GM12878 (cell line): ENCODE data around the gene HS6ST3. TPM values are rescaled to one million over a fixed set of nuclear protein-coding genes. Genes with fewer than 3 reads are reported as not detected.

ENCODE experiments used
- ATAC-seq: fragments of 200-7000 bp; cut with Tn5 transposase; 3 replicates; pipeline ENCODE4 v1.9.1; 2020; ENCODE audit warnings: mild to moderate bottlenecking, moderate library complexity
- BruUV-seq: library from RNA; stranded (reverse); fragments of 400-500 nt; replicated peaks from 2 replicates; lab custom pipeline; 2021; lab: Mats Ljungman, UMichigan
- CTCF ChIA-PET: fragments of 300-600 bp; sonication (Branson Sonifier 250); formaldehyde crosslinking; extraction: SDS; loops from one replicate; lab custom pipeline; 2021; ENCODE audit warnings: inconsistent platforms; lab: Yijun Ruan, JAX
- POLR2A ChIA-PET: fragments of 350-600 bp; formaldehyde crosslinking; extraction: SDS; loops from one replicate; lab custom pipeline; 2021; ENCODE audit warnings: inconsistent platforms; lab: Charles Lee
- RAD21 ChIA-PET: fragments of 300-600 bp; sonication (Branson Sonifier 250); formaldehyde crosslinking; loops from one replicate; lab custom pipeline; 2023; ENCODE audit warnings: antibody characterized with exemption; ENCODE audit not compliant: unreplicated experiment; lab: Charles Lee
- SMC1A ChIA-PET: fragments of 300-600 bp; sonication (Branson Sonifier 250); formaldehyde crosslinking; loops from one replicate; lab custom pipeline; 2023; ENCODE audit not compliant: unreplicated experiment, uncharacterized antibody; lab: Charles Lee
- DNase-seq: peaks from one replicate; pipeline ENCODE4 v3.0.0-alpha.2; 2011; ENCODE audit warnings: low read depth, low spot score
- FAIRE-seq: peaks from 3 replicates; lab custom pipeline; 2011; peaks lifted over from hg19 to GRCh38; lab: Jason Lieb, UNC
- H2AFZ ChIP-seq: 2 replicates; pipeline ENCODE4 v1.6.0; 2011; ENCODE audit warnings: low read depth, low read length, control low read depth; ENCODE audit not compliant: control insufficient read depth
- H3K27ac ChIP-seq: 2 replicates; pipeline ENCODE4 v1.5.1; 2011; ENCODE audit warnings: control low read depth; ENCODE audit not compliant: control insufficient read depth, insufficient read depth
- H3K27me3 ChIP-seq, 2 experiments: replicated peaks in 1 of 2; 2 replicates each; pipeline versions ENCODE4 v1.6.0 to v1.6.1; 2011; ENCODE audit warnings: low read length in 1 of 2; ENCODE audit not compliant: control insufficient read depth in 2 of 2, insufficient read depth in 2 of 2
- H3K36me3 ChIP-seq, 2 experiments: 2 replicates each; pipeline ENCODE4 v1.5.1; 2011; ENCODE audit warnings: low read length in 1 of 2; ENCODE audit not compliant: control insufficient read depth in 2 of 2, insufficient read depth in 2 of 2
- H3K4me1 ChIP-seq: 2 replicates; pipeline ENCODE4 v1.6.1; 2011; ENCODE audit warnings: mild to moderate bottlenecking, low read length, moderate library complexity, mixed read lengths; ENCODE audit not compliant: control insufficient read depth, insufficient read depth
- H3K4me2 ChIP-seq: 2 replicates; pipeline ENCODE4 v1.6.0; 2011; ENCODE audit warnings: control low read depth; ENCODE audit not compliant: control insufficient read depth, insufficient read depth
- H3K4me3 ChIP-seq: fragments of 200-600 bp; sonication (generic); 2 replicates; pipeline ENCODE4 v1.5.1; 2016
- H3K79me2 ChIP-seq: 2 replicates; pipeline ENCODE4 v1.6.0; 2011; ENCODE audit warnings: low read length; ENCODE audit not compliant: control insufficient read depth, insufficient read depth
- H3K9ac ChIP-seq: 2 replicates; pipeline ENCODE4 v1.8.0; 2011; ENCODE audit warnings: low read length, control low read depth, mixed read lengths; ENCODE audit not compliant: control insufficient read depth, insufficient read depth
- H3K9me3 ChIP-seq: replicated peaks from 3 replicates; pipeline ENCODE4 v1.5.1; 2011; ENCODE audit warnings: mild to moderate bottlenecking, low read length; ENCODE audit not compliant: control insufficient read depth, insufficient read depth
- H4K20me1 ChIP-seq: 2 replicates; pipeline ENCODE4 v1.6.0; 2011; ENCODE audit not compliant: control insufficient read depth, insufficient read depth
- KAT2A ChIP-seq: conservative IDR thresholded peaks from 2 replicates; pipeline ENCODE4 v1.6.1; 2011; ENCODE audit warnings: low read depth, low read length; ENCODE audit not compliant: control insufficient read depth
- MYC ChIP-seq: IDR thresholded peaks from 2 replicates; pipeline ENCODE4 v1.6.1; 2011; ENCODE audit warnings: mild to moderate bottlenecking, low read length, moderate library complexity, inconsistent platforms; ENCODE audit not compliant: insufficient read depth, insufficient replicate concordance, insufficient read length, severe bottlenecking
- RFX5 ChIP-seq: IDR thresholded peaks from 2 replicates; pipeline ENCODE4 v1.6.1; 2011; ENCODE audit warnings: low read depth, low read length, improper control_type of control experiment
- SMARCA5 ChIP-seq: fragments of 450-650 bp; IDR thresholded peaks from 2 replicates; pipeline ENCODE4 v1.6.1; 2017; ENCODE audit warnings: mild to moderate bottlenecking
- SREBF1 ChIP-seq: IDR thresholded peaks from 2 replicates; pipeline ENCODE4 v1.6.1; 2012; ENCODE audit warnings: mild to moderate bottlenecking, low read length
- SUZ12 ChIP-seq: fragments of 200-600 bp; sonication (generic); IDR thresholded peaks from one replicate; pipeline ENCODE4 v1.6.1; 2018; ENCODE audit warnings: antibody characterized with exemption, mild to moderate bottlenecking; ENCODE audit not compliant: unreplicated experiment
- TCF12 ChIP-seq: IDR thresholded peaks from 2 replicates; pipeline ENCODE4 v1.6.1; 2011; ENCODE audit warnings: low read depth, mild to moderate bottlenecking, low read length
- USF1 ChIP-seq: IDR thresholded peaks from 2 replicates; pipeline ENCODE4 v1.6.1; 2011; ENCODE audit warnings: borderline replicate concordance, low read depth, mild to moderate bottlenecking, moderate library complexity, mixed read lengths, low read length; ENCODE audit not compliant: insufficient read depth; ENCODE audit errors: extremely low read length
- ZBTB40 ChIP-seq: fragments of 450-650 bp; IDR thresholded peaks from 2 replicates; pipeline ENCODE4 v1.6.1; 2016; ENCODE audit warnings: mild to moderate bottlenecking, moderate library complexity, borderline replicate concordance
- WGBS: methylation state at CpG from one replicate; pipeline ENCODE4 v1.1.6; 2016; ENCODE audit warnings: low lambda C conversion rate; ENCODE audit not compliant: insufficient replicate concordance, insufficient coverage; ENCODE audit errors: missing lambda C conversion rate; 5-methylcytosine and 5-hydroxymethylcytosine counted together
- in situ Hi-C: fragments of 300-500 bp; cut with MboI; formaldehyde crosslinking; loops from 9 replicates; pipeline ENCODE4 v1.14.3; 2018; ENCODE audit warnings: mixed read lengths
- intact Hi-C: fragments of 100-400 bp; cut with micrococcal nuclease; formaldehyde crosslinking; loops from one replicate; pipeline ENCODE4 v1.14.2; 2022; ENCODE audit not compliant: unreplicated experiment
- polyA plus RNA-seq, 11 experiments: library from polyadenylated mRNA; depleted of rRNA in 4 of 11; unstranded in 6 of 11; stranded (reverse) in 5 of 11; fragments of >200 nt; fragmentation: Nextera tagmentation in 4 of 11; fragmentation: Illumina TruSeq in 1 of 11; extraction: Ambion mirVana in 4 of 11; extraction: Trizol in 1 of 11; gene quantifications; 1 replicate in 1 of 11; 2 replicates in 10 of 11; pipeline versions ENCODE4 v1.2.1 to v1.2.3, GENCODE V29; 2011 to 2016; ENCODE audit warnings: inconsistent platforms in 2 of 11, missing spikeins in 2 of 11, low read depth in 1 of 11
- total RNA-seq, 4 experiments: library from RNA; depleted of rRNA in 3 of 4; stranded (reverse); fragments of >200 nt in 3 of 4; fragmentation: Illumina TruSeq in 1 of 4; extraction: Trizol in 1 of 4; gene quantifications; 2 replicates each; pipeline versions ENCODE4 v1.2.1 to v1.2.3, GENCODE V29; 2013 to 2021

The HS6ST3 gene
- total and polyA plus RNA-seq, 10 of the 15 experiments (the other 5 are each of a cell fraction or from before 2014, with no cell fraction given), result under 0.01 to 2.9 TPM; not detected in 8

- WGBS, result 44% methylated on average over 1 of the region's 1 CpG
- Histone ChIP-seq H3K36me3 (no peaks in the 10 kb centered on the region), H3K27me3 (no peaks in the 10 kb centered on the region), H3K9me3 (no peaks in the 10 kb centered on the region), H3K4me1 (no peaks in the 10 kb centered on the region), H3K4me3 (no peak overlapping the region), H3K9ac (no peak overlapping the region), H3K79me2 (no peaks in the 10 kb centered on the region), H2AFZ (no peak overlapping the region), H4K20me1 (no peaks in the 10 kb centered on the region), H3K4me2 (no peak overlapping the region), H3K27ac (no peak overlapping the region)
- CTCF ChIA-PET, result no interaction called here
- ATAC-seq (no peak), FAIRE-seq (no peak), DNase-seq (no peak)
- in situ Hi-C loops, result no loop called here
- SMC1A ChIA-PET, result no interaction called here
- intact Hi-C loops, result no loop called here
- RAD21 ChIA-PET, result no interaction called here
- TF ChIP-seq KAT2A (no peak), MYC (no peak), SREBF1 (no peak), SMARCA5 (no peak), USF1 (no peak), ZBTB40 (no peak), TCF12 (no peak), RFX5 (no peak), SUZ12 (no peak)
- BruUV-seq, result no TSS peak
- POLR2A ChIA-PET, result no interaction called here
Measured at GRCh38 chr13:96751089-96751488, 661.2 kb downstream of the HS6ST3 start.
